TTC549 (cell line): ENCODE measurements around the gene PSMA2.

Source experiments
- FAIRE-seq: peaks from 2 replicates; lab custom pipeline; 2012; peaks lifted over from hg19 to GRCh38; lab: Jason Lieb, UNC

Gene PSMA2

DNA sequence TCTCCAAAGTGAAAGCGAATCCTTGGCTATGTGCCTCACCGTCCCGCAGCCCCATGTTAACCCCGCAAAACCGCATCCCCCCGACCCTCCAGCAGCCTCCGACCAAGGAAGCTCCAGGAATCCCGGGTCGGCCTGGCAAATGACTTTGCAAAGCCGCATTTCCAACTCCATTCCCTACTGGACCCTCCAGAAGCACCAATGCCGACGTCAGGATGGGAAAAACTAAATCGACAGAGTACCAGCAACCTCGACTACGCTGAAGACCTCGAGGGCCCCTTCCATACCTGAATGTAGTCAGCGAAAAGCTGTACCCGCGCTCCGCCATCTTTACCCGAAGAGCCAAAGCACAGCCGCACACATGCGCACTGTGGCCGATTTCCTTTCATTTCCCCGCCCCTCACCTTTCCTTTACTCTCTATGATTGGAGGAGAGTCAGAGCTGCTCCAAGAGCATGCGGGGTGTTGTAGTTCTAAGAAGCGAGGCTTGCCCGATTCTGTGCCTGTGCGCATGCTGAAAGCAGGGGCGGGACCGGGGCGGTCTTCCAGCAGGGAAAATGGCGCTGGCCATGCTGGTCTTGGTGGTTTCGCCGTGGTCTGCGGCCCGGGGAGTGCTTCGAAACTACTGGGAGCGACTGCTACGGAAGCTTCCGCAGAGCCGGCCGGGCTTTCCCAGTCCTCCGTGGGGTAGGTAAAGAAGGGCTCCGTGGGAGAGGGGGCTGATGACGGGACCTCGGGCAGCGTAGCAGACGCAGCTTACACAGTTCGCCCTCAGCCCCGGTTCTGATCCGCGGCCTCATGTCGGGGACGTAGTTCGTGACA, at the start of gene PSMA2, which contains the start of gene MRPL32:
Gene PSMA2 (minus strand): TSS at position 341 of the 818 bp plus-strand sequence. CDS start 16 bp downstream, at position 325.
Gene MRPL32 (plus strand): TSS at position 543 of the 818 bp plus-strand sequence. CDS start 11 bp downstream, at position 554.
- peak; percentile 90 for FAIRE-seq

DNA sequence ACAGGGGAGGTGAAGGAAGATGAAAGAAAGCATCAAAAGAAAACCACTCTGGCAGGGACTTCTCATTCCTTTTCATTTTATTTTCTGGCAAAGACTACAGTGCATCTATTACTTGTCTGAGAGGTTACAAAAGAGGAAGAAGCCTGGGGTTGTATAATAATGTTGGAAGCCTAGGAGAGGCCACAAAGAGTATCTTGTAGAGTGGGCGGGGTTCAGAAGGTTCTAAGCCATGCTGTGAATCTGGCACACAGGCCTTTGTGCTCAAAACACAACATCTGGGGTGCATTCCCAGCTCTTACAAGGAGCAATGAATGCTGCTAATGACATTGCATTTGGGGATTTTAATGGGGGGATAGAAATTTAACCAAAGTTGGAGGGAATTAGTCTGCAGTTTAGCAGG, 49.6 kb upstream of the PSMA2 start:
- FAIRE-seq, result no peak

DNA sequence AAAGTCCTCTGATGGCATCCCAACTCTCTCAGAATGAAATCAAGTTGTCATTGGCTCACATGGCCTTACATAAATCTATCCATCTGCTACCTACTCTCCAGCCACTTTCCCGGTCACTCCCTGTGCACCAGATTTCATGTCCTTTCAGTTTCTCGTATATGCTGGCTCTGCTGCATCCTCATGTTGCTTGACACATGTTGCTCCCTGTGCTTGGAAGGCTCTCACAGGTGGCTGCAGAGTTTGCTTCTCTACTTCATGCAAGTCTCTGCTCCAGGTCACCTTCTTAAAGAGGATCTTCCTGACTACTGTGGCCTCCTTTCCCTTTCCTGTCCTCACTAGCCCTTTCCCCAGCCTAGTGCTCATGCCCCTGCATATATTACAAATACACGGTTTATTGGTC, 48.5 kb upstream of the PSMA2 start:
- FAIRE-seq, result no peak

DNA sequence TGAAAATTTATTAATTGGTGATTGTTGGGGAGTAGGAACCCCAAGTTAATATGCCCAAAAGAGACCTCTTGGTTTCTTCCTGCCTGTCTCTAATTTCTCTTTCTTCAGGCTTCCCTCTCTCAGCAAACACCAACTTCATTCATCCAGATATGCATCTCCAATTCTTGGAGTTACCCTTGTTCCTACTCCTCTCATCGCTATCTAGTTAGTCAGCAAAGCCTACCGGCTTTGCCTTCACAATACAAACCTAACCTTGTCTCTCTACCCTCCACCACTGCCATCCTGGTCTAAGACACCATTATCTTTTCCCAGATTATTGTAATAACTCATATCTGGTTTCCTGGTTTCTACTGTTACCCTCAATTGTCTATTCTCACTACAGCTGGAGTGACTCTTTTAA, 48.1 kb upstream of the PSMA2 start:
- FAIRE-seq, result no peak

DNA sequence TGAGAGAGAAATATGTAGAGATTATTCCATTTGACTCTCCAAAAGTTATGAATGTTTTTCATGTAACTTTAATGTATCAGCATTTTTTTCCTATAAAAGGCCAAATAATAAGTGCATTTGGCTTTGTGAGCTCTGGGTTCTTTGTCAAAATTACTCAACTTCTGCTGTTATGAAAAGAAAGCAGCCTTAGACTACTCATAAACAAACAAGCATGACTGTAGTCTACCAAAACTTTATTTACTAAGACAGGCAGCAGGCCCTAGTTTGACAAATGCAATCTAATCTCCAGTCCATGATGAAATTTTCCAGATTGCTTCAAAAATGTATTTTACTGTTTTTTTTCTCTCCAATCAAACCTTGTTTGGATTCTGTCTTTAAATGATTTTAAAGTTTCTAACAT, 46.5 kb upstream of the PSMA2 start:
- no peak for FAIRE-seq

DNA sequence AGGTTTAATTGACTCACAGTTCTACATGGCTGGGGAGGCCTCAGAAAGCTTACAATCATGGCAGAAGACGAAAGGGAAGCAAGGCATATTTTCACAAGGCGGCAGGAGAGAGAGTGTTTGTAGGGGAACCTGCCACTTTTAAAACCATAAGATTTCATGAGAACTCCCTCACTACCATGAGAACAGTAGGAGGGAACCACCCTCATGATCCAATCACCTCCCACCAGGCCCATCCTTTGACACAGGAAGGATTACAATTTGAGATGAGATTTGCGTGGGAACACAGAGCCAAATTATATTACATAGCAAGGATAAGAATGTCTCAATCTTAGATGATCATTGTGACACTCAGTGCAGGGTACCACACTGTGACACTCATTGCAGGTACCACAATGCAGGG, 44.4 kb upstream of the PSMA2 start:
- FAIRE-seq, result no peak

DNA sequence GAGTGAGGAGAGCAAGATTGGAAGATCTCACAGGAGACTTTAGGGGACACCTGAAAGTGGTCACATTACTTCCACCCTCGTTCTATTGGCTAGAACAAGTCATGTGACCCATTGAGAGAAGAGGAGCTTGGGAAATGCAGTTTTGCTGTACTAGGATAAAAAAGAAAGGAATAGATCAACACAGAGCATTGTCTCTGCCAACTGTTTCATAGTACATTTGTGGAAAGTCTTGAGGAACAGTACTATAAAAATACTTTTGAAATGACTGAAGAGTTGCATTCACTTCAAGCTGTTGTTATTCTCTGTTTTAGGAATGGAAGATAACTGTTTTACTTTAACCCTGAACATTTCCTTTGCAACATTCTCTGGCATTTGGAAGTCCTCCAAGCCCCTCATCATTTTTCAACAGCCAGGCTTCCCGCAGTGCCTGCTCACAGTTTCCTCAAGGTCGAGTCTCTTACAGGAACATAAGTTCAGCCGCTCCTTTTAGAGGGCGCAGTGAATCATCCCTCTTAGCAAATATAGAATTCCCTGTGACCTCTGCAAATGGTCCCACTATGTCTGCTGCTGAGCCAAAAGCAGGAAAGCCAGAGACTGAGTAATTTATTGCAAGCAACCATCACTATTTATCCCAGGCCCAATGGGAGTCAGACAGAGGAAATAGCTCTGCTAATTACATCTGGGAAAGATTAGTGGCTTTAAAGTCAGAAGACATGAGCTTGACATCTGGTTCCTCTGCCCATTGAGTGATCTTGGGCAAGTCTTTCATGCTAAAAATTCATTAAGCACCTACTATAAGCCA, 40.9 kb upstream of the PSMA2 start:
- FAIRE-seq, result no peak

DNA sequence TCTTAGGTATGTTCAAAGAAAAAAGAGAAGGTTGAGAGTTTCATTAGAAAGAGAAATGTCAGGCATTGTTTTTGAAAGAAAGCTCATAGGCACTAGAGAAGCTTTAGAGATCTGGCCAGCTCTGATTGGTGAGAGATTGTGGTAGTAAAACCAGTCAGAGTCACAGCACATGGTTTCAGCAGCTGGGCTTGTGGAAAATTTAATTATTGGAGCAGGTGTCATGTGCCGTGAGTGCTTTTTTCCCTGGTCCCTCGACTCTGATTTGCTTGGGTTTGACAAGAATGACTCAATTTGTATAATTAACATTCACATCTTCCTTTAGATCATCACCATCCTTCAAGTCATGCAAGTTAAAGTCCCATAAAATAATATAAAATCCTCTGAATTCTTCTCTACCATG, 35.4 kb upstream of the PSMA2 start:
- FAIRE-seq, result no peak

DNA sequence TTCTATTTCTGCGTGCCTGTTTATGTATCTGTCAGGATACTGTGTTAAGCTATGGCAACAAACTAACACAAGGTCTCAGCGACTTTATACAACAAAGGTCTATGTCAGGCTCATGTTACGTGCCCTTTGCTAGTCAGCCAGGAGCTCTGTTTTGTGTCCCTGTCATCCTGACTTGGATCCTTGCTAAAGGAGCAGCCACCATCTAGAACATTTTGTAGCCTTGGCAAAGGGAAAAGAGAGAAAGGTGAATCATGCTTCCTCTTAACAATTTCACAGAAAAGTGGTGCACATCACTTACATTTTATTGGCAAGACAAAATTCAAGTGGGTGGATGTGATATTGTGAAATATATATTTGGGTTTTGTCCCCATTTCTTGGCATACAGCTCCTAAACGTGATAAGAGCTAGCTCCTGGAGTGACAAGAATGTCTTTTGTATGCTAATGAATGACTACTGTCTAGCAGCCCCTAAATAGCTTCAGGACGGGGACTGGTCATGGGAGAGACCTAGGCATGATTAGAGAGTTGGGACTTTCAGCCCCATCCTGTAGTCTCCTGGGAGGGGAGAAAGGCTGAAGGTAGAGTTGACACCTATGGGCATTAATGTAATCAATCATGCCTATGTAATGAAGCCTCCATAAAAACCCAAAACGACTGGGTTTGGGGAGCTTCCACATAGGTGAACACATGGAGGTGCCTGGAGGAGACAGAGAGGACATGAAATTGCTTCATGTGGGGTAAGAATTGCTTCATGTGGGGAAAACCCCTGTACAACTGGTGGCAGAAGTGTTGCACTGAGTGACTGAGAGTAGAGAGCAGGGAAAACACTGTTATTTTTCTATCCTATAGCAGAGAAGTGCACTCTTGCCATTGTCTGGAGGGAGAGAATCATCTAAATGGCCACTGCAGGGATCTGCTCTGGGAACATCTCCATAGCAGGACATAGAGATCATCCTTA, 33.2 kb upstream of the PSMA2 start:
- FAIRE-seq, result no peak

DNA sequence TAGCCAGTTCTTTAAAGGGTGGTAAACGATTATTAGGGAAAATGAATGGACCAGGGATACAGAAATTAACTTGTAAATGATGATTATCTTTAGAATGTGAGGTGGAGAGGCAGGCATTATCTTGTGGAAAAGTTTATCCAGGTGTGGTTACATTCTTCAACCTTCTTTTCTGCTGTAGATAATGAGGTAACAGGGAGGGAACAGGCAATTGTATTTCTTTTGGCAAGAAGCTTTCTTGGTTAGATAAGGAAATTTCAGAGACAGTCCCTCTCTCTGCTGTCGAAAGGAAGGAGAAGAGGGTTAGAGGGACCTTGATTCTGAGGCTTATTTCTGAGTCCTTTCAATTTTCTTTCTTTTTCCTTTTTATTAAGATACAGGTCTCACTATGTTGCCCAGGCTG, 32.3 kb upstream of the PSMA2 start:
- no peak for FAIRE-seq

DNA sequence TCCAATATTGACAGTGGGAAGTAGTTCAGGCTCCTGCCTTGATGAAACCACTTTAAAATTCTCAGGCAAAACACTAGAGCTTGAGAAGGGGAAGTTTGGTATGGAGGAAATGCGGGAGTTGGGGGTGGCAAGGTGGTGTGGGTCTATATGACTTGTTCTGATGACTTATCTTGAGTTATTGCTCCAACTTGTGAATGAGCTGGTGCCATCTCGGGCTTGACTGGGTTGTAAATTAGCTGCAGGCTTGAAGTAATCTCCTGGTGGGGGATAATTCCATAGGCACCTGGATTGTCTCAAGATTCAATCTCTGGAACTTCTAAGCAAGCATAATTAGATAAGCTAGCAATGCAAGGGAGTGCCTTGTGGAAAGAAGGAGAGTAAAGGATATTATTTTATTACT, 29.2 kb upstream of the PSMA2 start:
- no peak for FAIRE-seq

DNA sequence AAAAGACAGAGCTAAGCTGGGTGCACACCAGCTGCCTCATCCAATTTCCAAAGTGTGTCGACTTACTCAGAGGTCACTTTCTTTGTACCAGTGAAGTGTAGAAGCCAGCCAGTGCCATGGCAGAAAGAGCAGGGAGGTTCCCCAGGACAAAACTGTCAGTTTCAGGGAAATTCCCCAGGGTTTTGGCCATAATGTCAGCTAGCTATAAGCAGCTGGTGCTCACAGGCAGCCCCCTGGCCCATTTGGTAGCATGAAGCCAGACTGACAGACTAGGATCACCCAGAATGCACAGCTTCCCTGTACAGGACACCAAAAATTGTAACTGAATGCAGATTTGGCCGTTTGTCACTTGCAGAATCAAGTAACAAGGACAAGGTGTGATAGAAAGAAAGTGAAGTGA, 28.8 kb upstream of the PSMA2 start:
- FAIRE-seq, result no peak

DNA sequence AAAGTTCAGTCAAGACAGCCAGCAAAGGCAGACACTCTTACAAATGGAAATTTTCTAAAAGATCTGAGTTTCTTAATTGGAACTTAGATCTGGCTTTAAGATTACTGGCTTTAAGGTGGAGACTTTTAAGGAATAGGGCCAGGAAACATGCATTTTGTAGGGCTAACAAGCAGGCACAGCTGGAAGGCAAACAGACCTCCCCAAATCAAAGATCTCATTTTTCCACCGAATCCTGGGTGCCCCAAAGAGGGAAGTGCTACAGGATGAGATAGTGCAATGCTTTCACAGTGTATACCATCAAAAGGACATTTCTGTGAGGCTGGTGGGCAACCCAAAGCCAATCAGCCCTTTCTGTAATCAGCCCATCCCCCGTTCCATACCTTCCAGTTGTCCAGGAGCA, 27.6 kb upstream of the PSMA2 start:
- FAIRE-seq, result no peak

DNA sequence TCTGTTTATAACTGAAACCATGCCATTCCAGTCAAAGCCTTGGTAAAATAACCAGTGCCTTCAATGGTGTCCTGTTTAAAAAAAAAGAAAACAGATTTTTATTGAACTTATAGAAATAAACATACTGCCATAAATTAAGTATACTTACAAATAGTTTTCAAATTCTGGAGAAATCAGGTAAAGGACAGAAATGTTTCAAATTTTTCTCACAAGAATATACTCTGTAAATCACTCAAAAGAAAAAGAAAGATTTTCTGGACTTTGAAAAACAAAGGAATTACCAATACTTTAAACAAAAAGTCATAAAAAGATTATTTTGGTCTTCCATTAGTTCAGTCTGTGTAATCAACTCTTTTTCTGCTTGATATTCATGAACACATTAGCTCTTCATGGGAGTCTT, 24.1 kb upstream of the PSMA2 start:
- no peak for FAIRE-seq

DNA sequence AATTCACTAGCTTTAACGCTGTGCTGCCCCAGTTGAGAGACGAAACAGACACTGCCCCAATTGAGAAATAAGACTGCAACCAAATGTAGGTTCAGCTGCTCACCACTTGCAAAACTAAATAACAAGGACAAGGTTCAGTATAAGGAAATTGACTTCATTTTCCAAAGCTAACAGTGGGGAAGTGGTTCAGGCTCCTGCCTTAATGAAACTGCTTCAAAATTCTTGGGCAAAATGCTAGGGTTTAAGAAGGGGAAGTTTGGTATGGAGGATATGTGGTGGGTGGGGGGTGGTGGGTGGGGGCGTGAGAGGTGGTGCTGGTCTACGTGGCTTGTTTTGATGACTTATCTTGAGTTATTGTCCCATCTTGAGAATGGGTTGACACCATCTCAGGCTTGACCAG, 22.0 kb upstream of the PSMA2 start:
- no peak for FAIRE-seq

DNA sequence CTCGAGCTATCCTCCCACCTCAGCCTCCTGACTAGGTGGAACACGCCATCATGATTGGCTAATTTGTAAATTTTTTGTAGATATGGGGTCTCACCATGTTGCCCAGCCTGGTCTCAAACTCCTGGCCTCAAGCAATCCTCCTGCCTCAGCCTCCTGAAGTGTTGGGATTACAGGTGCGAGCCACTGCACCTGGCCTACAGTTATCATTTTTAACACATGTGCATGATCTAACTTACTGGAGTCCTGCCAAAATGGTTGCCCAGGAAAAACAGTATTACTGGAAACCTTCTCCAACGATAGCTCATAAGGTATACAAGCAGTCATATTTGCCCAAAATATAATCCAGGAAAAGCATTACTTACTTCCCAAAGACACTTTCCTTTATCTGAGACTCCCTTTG, 20.4 kb upstream of the PSMA2 start:
- FAIRE-seq, result no peak

DNA sequence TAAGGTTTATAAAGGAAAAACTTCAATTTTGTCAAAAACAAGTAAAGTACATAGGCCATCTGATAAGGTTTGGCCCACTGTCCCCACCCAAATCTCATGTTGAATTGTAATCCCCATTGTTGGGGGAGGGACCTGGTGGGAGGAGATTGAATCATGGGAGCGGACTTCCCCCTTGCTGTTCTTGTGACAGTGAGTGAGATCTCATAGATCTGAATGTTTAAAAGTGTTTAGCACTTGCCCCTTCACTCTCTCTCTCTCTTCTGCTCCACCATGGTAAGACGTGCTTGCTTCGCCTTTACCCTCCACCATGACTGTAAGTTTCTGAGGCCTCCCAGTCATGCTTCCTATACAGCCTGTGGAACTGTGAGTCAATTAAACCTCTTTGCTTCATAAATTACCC, 18.4 kb upstream of the PSMA2 start:
- no peak for FAIRE-seq

DNA sequence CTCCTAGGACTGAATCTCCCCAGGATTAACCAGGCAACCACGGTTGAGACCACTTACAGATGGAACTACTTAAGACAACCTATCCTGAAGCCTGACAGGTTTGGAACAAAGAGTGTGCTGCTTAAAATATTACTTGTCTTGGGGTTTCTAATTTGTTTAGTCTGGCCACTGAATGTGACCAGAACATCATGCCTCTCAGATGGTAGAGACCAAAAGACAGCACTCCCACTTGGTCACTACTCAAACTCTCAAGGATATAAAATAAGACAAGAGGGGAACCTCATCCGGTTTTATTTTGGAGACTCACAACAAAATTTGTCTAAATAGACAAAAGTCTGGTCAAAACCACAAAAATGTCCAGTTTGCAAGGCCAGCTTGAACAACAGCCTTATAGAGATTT, 15.5 kb upstream of the PSMA2 start:
- FAIRE-seq, result no peak

DNA sequence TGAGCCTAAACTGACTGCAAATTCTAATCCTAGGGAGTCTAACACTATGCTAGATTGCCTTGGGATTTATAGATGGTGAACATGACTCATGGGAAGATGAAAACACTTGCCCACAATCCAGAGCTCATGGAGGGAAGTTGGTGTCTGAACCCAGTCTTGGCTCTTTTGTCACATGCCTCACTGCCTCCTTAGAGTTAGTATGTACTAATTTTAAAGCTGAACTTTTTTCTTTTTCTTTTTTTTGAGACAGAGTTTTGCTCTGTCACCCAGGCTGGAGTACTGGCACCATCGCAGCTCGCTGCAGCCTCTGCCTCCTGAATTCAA, 14.6 kb upstream of the PSMA2 start:
- FAIRE-seq, result no peak

DNA sequence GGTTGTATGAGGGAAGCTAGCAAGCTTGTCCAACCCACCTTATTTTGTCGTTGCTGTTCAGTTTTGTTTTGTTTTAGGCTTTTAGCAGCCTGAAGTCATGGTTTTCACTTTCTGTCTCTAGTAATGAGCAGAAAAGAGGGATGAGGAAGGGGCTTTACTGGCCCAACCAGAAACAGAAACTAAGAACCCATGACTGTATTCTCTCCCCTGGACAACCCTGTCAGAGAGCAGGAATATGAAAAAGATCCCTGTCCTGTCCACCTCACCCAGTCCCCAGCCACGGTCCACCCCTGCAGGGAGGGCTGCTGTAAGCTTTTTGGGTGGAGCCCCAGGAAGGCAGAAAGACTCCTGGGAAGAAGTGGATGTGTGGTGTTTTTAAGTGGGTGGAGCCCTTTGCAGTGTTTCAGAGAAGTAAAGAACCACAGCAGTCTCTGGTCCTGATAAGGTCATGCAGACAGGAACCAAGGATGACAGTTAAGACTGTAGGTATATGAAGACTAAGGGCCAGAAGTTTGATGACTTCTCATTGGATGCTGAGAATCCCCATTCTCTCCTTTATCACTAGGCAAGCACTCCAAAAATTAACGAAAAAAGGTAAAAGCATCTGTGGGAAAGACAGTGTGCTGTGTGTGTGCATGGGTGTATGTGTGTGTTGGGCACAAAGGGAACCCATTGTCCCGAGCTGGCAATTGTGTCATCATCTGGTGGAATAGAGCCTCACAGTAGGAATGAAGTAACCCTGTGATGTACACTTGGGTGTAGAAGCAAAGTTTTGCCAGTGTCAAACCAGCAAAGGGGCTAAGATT, 14.1 kb upstream of the PSMA2 start:
- no peak for FAIRE-seq

DNA sequence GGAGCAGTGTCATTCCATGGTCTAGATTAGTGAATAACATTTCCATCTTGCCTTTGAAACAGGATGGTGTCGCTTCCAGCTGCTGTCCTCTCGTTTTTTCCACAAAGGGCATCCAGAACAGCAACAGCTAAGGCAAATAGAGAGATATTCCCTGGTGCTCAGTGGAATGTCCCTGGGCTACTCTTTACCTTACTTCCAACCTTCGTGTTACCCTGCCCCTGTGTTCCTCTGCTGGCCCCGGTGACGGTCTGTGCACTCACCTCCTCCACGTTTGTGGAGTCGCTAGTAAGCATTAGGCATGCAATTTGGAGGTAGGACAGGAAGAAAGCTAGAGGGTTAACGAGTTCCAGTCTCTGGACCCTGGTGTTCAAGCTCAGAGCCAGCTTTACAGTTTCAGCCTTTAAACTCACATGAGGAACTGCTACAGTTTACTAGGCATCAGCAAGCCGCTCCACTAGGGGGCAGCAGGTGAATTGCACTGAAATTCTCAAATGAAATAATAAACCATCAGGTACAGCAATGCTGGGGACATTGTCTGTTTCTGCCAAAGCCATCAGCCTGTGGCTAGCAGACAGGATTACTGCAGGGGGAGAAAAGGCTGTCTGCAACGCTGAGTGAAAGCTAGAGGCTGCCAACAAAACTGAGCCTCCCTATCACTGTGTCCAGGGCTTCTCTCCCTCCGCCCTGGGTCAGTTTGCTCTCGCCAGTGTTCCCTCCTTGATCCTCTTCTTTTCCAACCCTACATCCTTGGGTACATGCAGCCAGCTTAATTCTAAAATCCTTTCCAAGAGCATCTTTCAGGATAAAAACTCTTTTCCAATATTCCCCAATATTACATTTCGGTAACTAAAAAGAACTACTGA, 9.2 kb upstream of the PSMA2 start:
- FAIRE-seq, result no peak
